Epithelial cell of proximal tubule (primary cell): ENCODE data around the gene TESK2. TPM values are rescaled to one million over a fixed set of nuclear protein-coding genes. Genes with fewer than 3 reads are reported as not detected.

ENCODE experiments used
- DNase-seq: peaks from one replicate; pipeline ENCODE4 v3.0.0-alpha.2; 2011; ENCODE audit warnings: low read depth
- H3K4me3 ChIP-seq: 2 replicates; pipeline ENCODE4 v1.5.1; 2011; ENCODE audit warnings: low read depth, mild to moderate bottlenecking, low read length
- total RNA-seq: library from RNA; depleted of rRNA; stranded (reverse); fragments of >200 nt; gene quantifications from 2 replicates; pipeline ENCODE4 v1.2.3, GENCODE V29; 2015
- TF ChIP-seq, protein P1 (sequence below): conservative IDR thresholded peaks from 2 replicates; pipeline ENCODE4 v1.5.1; 2012; ENCODE audit warnings: low read depth, mild to moderate bottlenecking, low read length

The TESK2 gene
- total RNA-seq, 1 donor from 2014 or later, result 2.9 TPM

GRCh38 chr1:45409276-45409675 is 81.7 kb downstream of the TESK2 start:
- H3K4me3 ChIP-seq, result no peak overlapping the region
- TF ChIP-seq, protein P1, sequence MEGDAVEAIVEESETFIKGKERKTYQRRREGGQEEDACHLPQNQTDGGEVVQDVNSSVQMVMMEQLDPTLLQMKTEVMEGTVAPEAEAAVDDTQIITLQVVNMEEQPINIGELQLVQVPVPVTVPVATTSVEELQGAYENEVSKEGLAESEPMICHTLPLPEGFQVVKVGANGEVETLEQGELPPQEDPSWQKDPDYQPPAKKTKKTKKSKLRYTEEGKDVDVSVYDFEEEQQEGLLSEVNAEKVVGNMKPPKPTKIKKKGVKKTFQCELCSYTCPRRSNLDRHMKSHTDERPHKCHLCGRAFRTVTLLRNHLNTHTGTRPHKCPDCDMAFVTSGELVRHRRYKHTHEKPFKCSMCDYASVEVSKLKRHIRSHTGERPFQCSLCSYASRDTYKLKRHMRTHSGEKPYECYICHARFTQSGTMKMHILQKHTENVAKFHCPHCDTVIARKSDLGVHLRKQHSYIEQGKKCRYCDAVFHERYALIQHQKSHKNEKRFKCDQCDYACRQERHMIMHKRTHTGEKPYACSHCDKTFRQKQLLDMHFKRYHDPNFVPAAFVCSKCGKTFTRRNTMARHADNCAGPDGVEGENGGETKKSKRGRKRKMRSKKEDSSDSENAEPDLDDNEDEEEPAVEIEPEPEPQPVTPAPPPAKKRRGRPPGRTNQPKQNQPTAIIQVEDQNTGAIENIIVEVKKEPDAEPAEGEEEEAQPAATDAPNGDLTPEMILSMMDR, result no peak
- no peak for DNase-seq

- DNase-seq, result no peak
- TF ChIP-seq, protein P1, result no peak
- no peak overlapping the region for H3K4me3 ChIP-seq
These were observed 83.2 kb downstream of the TESK2 start for GRCh38 chr1:45407629-45408287.

GRCh38 chr1:45405636-45406035 is 85.3 kb downstream of the TESK2 start:
- no peak overlapping the region for H3K4me3 ChIP-seq
- no peak for DNase-seq
- TF ChIP-seq, protein P1, result no peak

- TF ChIP-seq, protein P1, result no peak
- no peak for DNase-seq
These were observed 87.2 kb downstream of the TESK2 start for GRCh38 chr1:45403718-45404117.

DNA sequence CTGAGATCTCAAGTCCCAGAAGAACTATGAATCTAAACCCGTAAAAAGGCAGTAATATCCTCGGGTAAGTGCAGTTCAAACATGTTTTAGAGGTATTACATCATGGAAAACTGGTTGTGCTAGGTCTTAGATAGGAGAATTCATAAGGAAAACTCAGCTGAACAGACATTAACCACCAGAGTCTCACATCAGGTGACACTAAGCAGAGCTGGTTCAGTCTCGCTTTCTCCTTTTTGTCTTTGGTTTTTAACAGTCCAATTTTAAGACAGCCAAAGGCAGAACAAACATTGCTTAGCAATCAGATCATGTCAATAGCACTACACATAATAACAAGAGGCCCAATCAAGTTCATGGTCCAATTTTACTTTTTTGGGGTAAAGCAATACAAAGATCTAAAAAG is 87.7 kb downstream of the TESK2 start:
- TF ChIP-seq, protein P1, result no peak
- H3K4me3 ChIP-seq, result no peak overlapping the region
- DNase-seq, result no peak

More at GRCh38 chr1:45403718-45404117, 87.2 kb downstream of the TESK2 start:
- H3K4me3 ChIP-seq, result no peak overlapping the region

- TF ChIP-seq, protein P1, result no peak
- H3K4me3 ChIP-seq, result no peak overlapping the region
These were observed 89.4 kb downstream of the TESK2 start for GRCh38 chr1:45401524-45401923.

GRCh38 chr1:45400049-45400448 is 90.9 kb downstream of the TESK2 start:
- TF ChIP-seq, protein P1, result no peak
- no peak for DNase-seq
- H3K4me3 ChIP-seq, result no peak overlapping the region

More at GRCh38 chr1:45401524-45401923, 89.4 kb downstream of the TESK2 start:
- no peak for DNase-seq
